ENCODE results near the gene CD22.

Gene CD22

GRCh38 chr19:35297515-35297848 is 31.5 kb upstream of the CD22 start (continued):
- no peak for TF ChIP-seq ZNF561 (tag by site-specific recombination; IDR thresholded peaks at IDR 0.05; ENCODE audit: borderline replicate concordance)
- TF ChIP-seq ZFP69B (tag by site-specific recombination; IDR thresholded peaks at IDR 0.05), result no peak
- TF ChIP-seq ZNF544 (tag by site-specific recombination; IDR thresholded peaks at IDR 0.05), result no peak
- no peak for TF ChIP-seq ZSCAN30 (tag by site-specific recombination; IDR thresholded peaks at IDR 0.05)
- TF ChIP-seq ZNF211 (tag by site-specific recombination; IDR thresholded peaks at IDR 0.05; ENCODE audit: low read depth), result no peak
- no peak for TF ChIP-seq ZSCAN23 (tag by site-specific recombination; IDR thresholded peaks at IDR 0.05)
- no peak for TF ChIP-seq ZNF404 (tag by site-specific recombination; IDR thresholded peaks at IDR 0.05)
- no peak for TF ChIP-seq ZNF664 (tag by site-specific recombination; IDR thresholded peaks at IDR 0.05)
- no peak; the same call in 1 of the 2 replicates for TF ChIP-seq ZNF16 (tag by site-specific recombination; IDR thresholded peaks at IDR 0.05; ENCODE audit: low read depth)
- TF ChIP-seq ZNF529 (tag by site-specific recombination; IDR thresholded peaks at IDR 0.05; ENCODE audit: insufficient replicate concordance), result no peak
- no peak for TF ChIP-seq ZBTB1 (tag by site-specific recombination; IDR thresholded peaks at IDR 0.05)
- no peak for TF ChIP-seq GLI4 (tag by site-specific recombination; IDR thresholded peaks at IDR 0.05)
- no peak for TF ChIP-seq ZBTB21 (tag by site-specific recombination; IDR thresholded peaks at IDR 0.05)
- TF ChIP-seq ZSCAN5A (tag by site-specific recombination; IDR thresholded peaks at IDR 0.05), result no peak
- TF ChIP-seq TSHZ1 (tag by site-specific recombination; IDR thresholded peaks at IDR 0.05; ENCODE audit: borderline replicate concordance), result no peak
- TF ChIP-seq ZFP41 (tag by site-specific recombination; IDR thresholded peaks at IDR 0.05; ENCODE audit: borderline replicate concordance), result no peak
- TF ChIP-seq BCL6B (tag by site-specific recombination; IDR thresholded peaks at IDR 0.05), result no peak
- TF ChIP-seq ZBTB48 (tag by site-specific recombination; IDR thresholded peaks at IDR 0.05), result no peak
- no peak; the same call in 1 of the 2 replicates for TF ChIP-seq OSR2 (tag by site-specific recombination; IDR thresholded peaks at IDR 0.05)
- no peak for TF ChIP-seq ZNF571 (tag by site-specific recombination; IDR thresholded peaks at IDR 0.05)
- TF ChIP-seq INSM2 (tag by site-specific recombination; IDR thresholded peaks at IDR 0.05), result no peak
- TF ChIP-seq PRDM10 (tag by site-specific recombination; IDR thresholded peaks at IDR 0.05), result no peak
